Measurements from ENCODE around the gene XRN2. TPM values are rescaled to one million over a fixed set of nuclear protein-coding genes. Genes with fewer than 3 reads are reported as not detected.
"Not testable (repeated sequence)": the region's sequence is repeated elsewhere in the genome, so short reads cannot be mapped to it uniquely, and the experiment has no call there.

The XRN2 gene
- total and polyA plus RNA-seq, 9 donors = 35.8 to 65.8 (median 50.2) TPM

GRCh38 chr20:21421601-21422236 is 118.6 kb downstream of the XRN2 start:
- no peaks in the 10 kb centered on the region for H3K4me1 ChIP-seq (ENCODE audit: insufficient read depth)
- DNase-seq = no peak
- H3K27ac ChIP-seq = no peak overlapping the region
- no peaks in the 10 kb centered on the region for H3K27me3 ChIP-seq
- no peaks in the 10 kb centered on the region for H3K36me3 ChIP-seq
- H3K9me3 ChIP-seq = peaks cover 0 to 3% of the 10 kb centered on the region in 2 donors
- intact Hi-C loops (cut with DNase I) = no loop called here
- no peak overlapping the region for H3K4me3 ChIP-seq
- TF ChIP-seq POLR2A (IDR thresholded peaks at IDR 0.05) (no peak), EP300 (IDR thresholded peaks at IDR 0.05) (no peak), CTCF (IDR thresholded peaks at IDR 0.05) (no peak)
- WGBS, 3 donors = 85 to 91% (median 88%) methylated on average over 4 of the region's 4 CpGs

GRCh38 chr20:21423712-21424111 is 120.6 kb downstream of the XRN2 start:
- H3K4me3 ChIP-seq; intact Hi-C loops (cut with DNase I); H3K4me1 ChIP-seq (ENCODE audit: insufficient read depth); H3K27me3 ChIP-seq; DNase-seq; H3K27ac ChIP-seq; H3K36me3 ChIP-seq; H3K9me3 ChIP-seq: not testable (repeated sequence)
- 83 to 92% (median 90%) methylated on average over 1 of the region's 1 CpG for WGBS, 3 donors

GRCh38 chr20:21424846-21425245 is 121.7 kb downstream of the XRN2 start:
- Histone ChIP-seq H3K4me1 (ENCODE audit: insufficient read depth) (no peaks in the 10 kb centered on the region), H3K36me3 (no peaks in the 10 kb centered on the region), H3K9me3 (peaks cover 0 to 3% of the 10 kb centered on the region in 2 donors), H3K27me3 (no peaks in the 10 kb centered on the region), H3K27ac (no peak overlapping the region), H3K4me3 (no peak overlapping the region)
- DNase-seq = no peak
- 65 to 76% (median 75%) methylated on average over 4 of the region's 4 CpGs for WGBS, 3 donors
- no peak for TF ChIP-seq CTCF (IDR thresholded peaks at IDR 0.05)
- no peak for TF ChIP-seq EP300 (IDR thresholded peaks at IDR 0.05)
- TF ChIP-seq POLR2A (IDR thresholded peaks at IDR 0.05) = no peak
- intact Hi-C loops (cut with DNase I) = no loop called here

- no peak overlapping the region for H3K27ac ChIP-seq
- H3K9me3 ChIP-seq = peaks cover 0 to 3% of the 10 kb centered on the region in 2 donors
- intact Hi-C loops (cut with DNase I) = no loop called here
- WGBS, 3 donors = 38 to 41% (median 41%) methylated on average over 3 of the region's 3 CpGs
- H3K4me3 ChIP-seq = no peak overlapping the region
- H3K4me1 ChIP-seq (ENCODE audit: insufficient read depth) = no peaks in the 10 kb centered on the region
- no peaks in the 10 kb centered on the region for H3K27me3 ChIP-seq
- H3K36me3 ChIP-seq = no peaks in the 10 kb centered on the region
- TF ChIP-seq POLR2A (IDR thresholded peaks at IDR 0.05) (no peak), CTCF (IDR thresholded peaks at IDR 0.05) (no peak)
- no peak for DNase-seq
These were observed 126.9 kb downstream of the XRN2 start for GRCh38 chr20:21430020-21430419.

GRCh38 chr20:21432911-21433310 is 129.8 kb downstream of the XRN2 start:
- Histone ChIP-seq H3K27ac (no peak overlapping the region), H3K36me3 (no peaks in the 10 kb centered on the region), H3K4me1 (ENCODE audit: insufficient read depth) (no peaks in the 10 kb centered on the region), H3K27me3 (no peaks in the 10 kb centered on the region), H3K4me3 (no peak overlapping the region), H3K9me3 (no peaks in the 10 kb centered on the region)
- 86 to 94% (median 92%) methylated on average over 4 of the region's 4 CpGs for WGBS, 3 donors
- intact Hi-C loops (cut with DNase I) = no loop called here
- DNase-seq = no peak
- no peak for TF ChIP-seq CTCF (IDR thresholded peaks at IDR 0.05)
- no peak for TF ChIP-seq POLR2A (IDR thresholded peaks at IDR 0.05)
- TF ChIP-seq EP300 (IDR thresholded peaks at IDR 0.05) = no peak

All from ovary (tissue), 9 donors.